ENCODE results near the gene PEPD. TPM values are rescaled to one million over a fixed set of nuclear protein-coding genes. Genes with fewer than 3 reads are reported as not detected.

The PEPD gene
- total RNA-seq, 5 donors from 2014 or later (not counting 1 experiment from before 2014, with no cell fraction given), result 23.5 to 38.8 (median 31.8) TPM

- Mint-ChIP-seq H3K27ac (no peak overlapping the region), H3K9me3 (peaks cover 7 to 12% (median 10%) of the 10 kb centered on the region in 3 donors), H3K4me3 (no peak overlapping the region), H3K4me1 (no peaks in the 10 kb centered on the region), H3K36me3 (no peaks in the 10 kb centered on the region), H3K27me3 (peaks cover 11 to 23% of the 10 kb centered on the region in 2 donors)
- Histone ChIP-seq H3K4me1 (ENCODE audit: control insufficient read depth in 1 of 2, extremely low read depth in 1 of 2, insufficient read depth in 2 of 2, low read length in 2 of 2) (no peaks in the 10 kb centered on the region), H3K4me3 (ENCODE audit: control insufficient read depth in 1 of 2, extremely low read depth in 1 of 2, low read length in 1 of 2) (no peak overlapping the region), H3K9me3 (peaks cover 2% of the 10 kb centered on the region), H3K27me3 (replicated peaks in 1 of 2; ENCODE audit: control insufficient read depth in 2 of 2, extremely low read depth in 1 of 2, insufficient read depth in 2 of 2, low read length in 1 of 2) (peaks cover 0 to 15% of the 10 kb centered on the region in 2 experiments), H3K36me3 (ENCODE audit: control insufficient read depth in 2 of 2, extremely low read depth in 1 of 2, insufficient read depth in 1 of 2, low read length in 1 of 2) (no peaks in the 10 kb centered on the region), H3K27ac (ENCODE audit: low read length) (no peak overlapping the region)
- ChIA-PET CTCF (no interaction called here), POLR2A (no interaction called here)
- DNase-seq, result no peak
- no CpG with 5 or more reads among the region's 3 CpGs for WGBS (ENCODE audit: insufficient coverage)
- ATAC-seq (replicated peaks in 1 of 4), result no peak
Observed at GRCh38 chr19:33359581-33359980, 162.0 kb downstream of the PEPD start.

GRCh38 chr19:33358408-33358807, 163.2 kb downstream of the PEPD start:
- H3K27me3 ChIP-seq (replicated peaks in 1 of 2; ENCODE audit: control insufficient read depth in 2 of 2, extremely low read depth in 1 of 2, insufficient read depth in 2 of 2, low read length in 1 of 2), result peaks cover 0 to 13% of the 10 kb centered on the region in 2 experiments
- DNase-seq (no peak), ATAC-seq (replicated peaks in 1 of 4) (no peak)
- Mint-ChIP-seq H3K36me3 (no peaks in the 10 kb centered on the region), H3K27ac (no peak overlapping the region), H3K9me3 (peaks cover 7 to 12% (median 10%) of the 10 kb centered on the region in 3 donors), H3K4me1 (no peaks in the 10 kb centered on the region), H3K4me3 (no peak overlapping the region), H3K27me3 (peaks cover 11 to 23% of the 10 kb centered on the region in 2 donors)
- no peaks in the 10 kb centered on the region for H3K4me1 ChIP-seq (ENCODE audit: control insufficient read depth in 1 of 2, extremely low read depth in 1 of 2, insufficient read depth in 2 of 2, low read length in 2 of 2)
- H3K27ac ChIP-seq (ENCODE audit: low read length), result no peak overlapping the region
- H3K9me3 ChIP-seq, result peaks cover 2% of the 10 kb centered on the region
- 100% methylated on average over 5 of the region's 6 CpGs for WGBS (ENCODE audit: insufficient coverage)
- no peak overlapping the region for H3K4me3 ChIP-seq (ENCODE audit: control insufficient read depth in 1 of 2, extremely low read depth in 1 of 2, low read length in 1 of 2)
- no peaks in the 10 kb centered on the region for H3K36me3 ChIP-seq (ENCODE audit: control insufficient read depth in 2 of 2, extremely low read depth in 1 of 2, insufficient read depth in 1 of 2, low read length in 1 of 2)
- POLR2A ChIA-PET, result no interaction called here
- CTCF ChIA-PET, result interaction anchor here in 1 of 2 donors (1.3 kb wide), 1 partner anchor 123 kb away, joined by 5 read pairs; no protein-coding TSS in a partner anchor

GRCh38 chr19:33357556-33357955, 164.0 kb downstream of the PEPD start:
- POLR2A ChIA-PET, result interaction anchor here in 1 of 2 donors (0.6 kb wide), 1 partner anchor 224 kb away, joined by 3 read pairs; no protein-coding TSS in a partner anchor
- Histone ChIP-seq H3K36me3 (ENCODE audit: control insufficient read depth in 2 of 2, extremely low read depth in 1 of 2, insufficient read depth in 1 of 2, low read length in 1 of 2) (no peaks in the 10 kb centered on the region), H3K27ac (ENCODE audit: low read length) (no peak overlapping the region), H3K27me3 (replicated peaks in 1 of 2; ENCODE audit: control insufficient read depth in 2 of 2, extremely low read depth in 1 of 2, insufficient read depth in 2 of 2, low read length in 1 of 2) (peaks cover 0 to 15% of the 10 kb centered on the region in 2 experiments), H3K4me1 (ENCODE audit: control insufficient read depth in 1 of 2, extremely low read depth in 1 of 2, insufficient read depth in 2 of 2, low read length in 2 of 2) (no peaks in the 10 kb centered on the region), H3K9me3 (peaks cover 2% of the 10 kb centered on the region), H3K4me3 (ENCODE audit: control insufficient read depth in 1 of 2, extremely low read depth in 1 of 2, low read length in 1 of 2) (no peak overlapping the region)
- Mint-ChIP-seq H3K36me3 (no peaks in the 10 kb centered on the region), H3K27me3 (peaks cover 11 to 22% of the 10 kb centered on the region in 2 donors), H3K4me3 (no peak overlapping the region), H3K9me3 (peaks cover 7 to 12% (median 10%) of the 10 kb centered on the region in 3 donors), H3K4me1 (no peaks in the 10 kb centered on the region), H3K27ac (no peak overlapping the region)
- CTCF ChIA-PET, result interaction anchor here (0.6 to 1.3 kb wide), 2 partner anchors 122 to 133 kb away, joined by 3 to 5 read pairs; no protein-coding TSS in a partner anchor
- DNase-seq (no peak), ATAC-seq (replicated peaks in 1 of 4) (no peak)
- WGBS (ENCODE audit: insufficient coverage), result 75% methylated on average over 1 of the region's 1 CpG

GRCh38 chr19:33355535-33355934, 166.1 kb downstream of the PEPD start:
- ChIA-PET CTCF (no interaction called here), POLR2A (no interaction called here)
- Mint-ChIP-seq H3K27ac (no peak overlapping the region), H3K4me1 (no peaks in the 10 kb centered on the region), H3K27me3 (peaks cover 6 to 16% of the 10 kb centered on the region in 2 donors), H3K9me3 (peaks cover 7 to 12% (median 10%) of the 10 kb centered on the region in 3 donors), H3K4me3 (no peak overlapping the region), H3K36me3 (no peaks in the 10 kb centered on the region)
- Histone ChIP-seq H3K36me3 (ENCODE audit: control insufficient read depth in 2 of 2, extremely low read depth in 1 of 2, insufficient read depth in 1 of 2, low read length in 1 of 2) (no peaks in the 10 kb centered on the region), H3K4me3 (ENCODE audit: control insufficient read depth in 1 of 2, extremely low read depth in 1 of 2, low read length in 1 of 2) (no peak overlapping the region), H3K4me1 (ENCODE audit: control insufficient read depth in 1 of 2, extremely low read depth in 1 of 2, insufficient read depth in 2 of 2, low read length in 2 of 2) (no peaks in the 10 kb centered on the region), H3K27me3 (replicated peaks in 1 of 2; ENCODE audit: control insufficient read depth in 2 of 2, extremely low read depth in 1 of 2, insufficient read depth in 2 of 2, low read length in 1 of 2) (peaks cover 0 to 12% of the 10 kb centered on the region in 2 experiments), H3K9me3 (peaks cover 2% of the 10 kb centered on the region), H3K27ac (ENCODE audit: low read length) (no peak overlapping the region)
- no peak for DNase-seq
- no CpG with 5 or more reads among the region's 2 CpGs for WGBS (ENCODE audit: insufficient coverage)
- ATAC-seq (replicated peaks in 1 of 4), result no peak

- H3K9me3 ChIP-seq, result peaks cover 2% of the 10 kb centered on the region
- Mint-ChIP-seq H3K36me3 (no peaks in the 10 kb centered on the region), H3K4me3 (no peak overlapping the region), H3K27ac (no peak overlapping the region), H3K27me3 (peaks cover 12 to 31% of the 10 kb centered on the region in 2 donors), H3K4me1 (no peaks in the 10 kb centered on the region), H3K9me3 (peaks cover 5 to 6% (median 5%) of the 10 kb centered on the region in 3 donors)
- H3K36me3 ChIP-seq (ENCODE audit: control insufficient read depth in 2 of 2, extremely low read depth in 1 of 2, insufficient read depth in 1 of 2, low read length in 1 of 2), result no peaks in the 10 kb centered on the region
- H3K4me3 ChIP-seq (ENCODE audit: control insufficient read depth in 1 of 2, extremely low read depth in 1 of 2, low read length in 1 of 2), result no peak overlapping the region
- ATAC-seq (replicated peaks in 1 of 4), result no peak
- CTCF ChIA-PET, result no interaction called here
- POLR2A ChIA-PET, result no interaction called here
- H3K27ac ChIP-seq (ENCODE audit: low read length), result no peak overlapping the region
- H3K4me1 ChIP-seq (ENCODE audit: control insufficient read depth in 1 of 2, extremely low read depth in 1 of 2, insufficient read depth in 2 of 2, low read length in 2 of 2), result no peaks in the 10 kb centered on the region
- 79% methylated on average over 5 of the region's 12 CpGs for WGBS (ENCODE audit: insufficient coverage)
- no peak for DNase-seq
- H3K27me3 ChIP-seq (replicated peaks in 1 of 2; ENCODE audit: control insufficient read depth in 2 of 2, extremely low read depth in 1 of 2, insufficient read depth in 2 of 2, low read length in 1 of 2), result peaks cover 0 to 33% of the 10 kb centered on the region in 2 experiments
Observed at GRCh38 chr19:33350538-33351309, 170.9 kb downstream of the PEPD start.

- ChIA-PET CTCF (no interaction called here), POLR2A (no interaction called here)
- no peaks in the 10 kb centered on the region for H3K4me1 ChIP-seq (ENCODE audit: control insufficient read depth in 1 of 2, extremely low read depth in 1 of 2, insufficient read depth in 2 of 2, low read length in 2 of 2)
- DNase-seq (no peak), ATAC-seq (replicated peaks in 1 of 4) (no peak)
- H3K36me3 ChIP-seq (ENCODE audit: control insufficient read depth in 2 of 2, extremely low read depth in 1 of 2, insufficient read depth in 1 of 2, low read length in 1 of 2), result no peaks in the 10 kb centered on the region
- no peak overlapping the region for H3K27ac ChIP-seq (ENCODE audit: low read length)
- no peak overlapping the region for H3K4me3 ChIP-seq (ENCODE audit: control insufficient read depth in 1 of 2, extremely low read depth in 1 of 2, low read length in 1 of 2)
- no peaks in the 10 kb centered on the region for H3K9me3 ChIP-seq
- Mint-ChIP-seq H3K9me3 (no peaks in the 10 kb centered on the region), H3K4me3 (no peak overlapping the region), H3K27me3 (peaks cover 24 to 38% of the 10 kb centered on the region in 2 donors), H3K4me1 (no peaks in the 10 kb centered on the region), H3K27ac (no peak overlapping the region), H3K36me3 (no peaks in the 10 kb centered on the region)
- WGBS (ENCODE audit: insufficient coverage), result no CpG with 5 or more reads among the region's 12 CpGs
- H3K27me3 ChIP-seq (replicated peaks in 1 of 2; ENCODE audit: control insufficient read depth in 2 of 2, extremely low read depth in 1 of 2, insufficient read depth in 2 of 2, low read length in 1 of 2), result peaks cover 0 to 31% of the 10 kb centered on the region in 2 experiments
Observed at GRCh38 chr19:33349319-33350289, 172.0 kb downstream of the PEPD start.

All from T-cell (primary cell).